Common myeloid progenitor, CD34-positive (primary cell): ENCODE measurements around the gene LEMD2.

Experiments used
- CTCF ChIA-PET: fragments of 350-600 bp; sonication (Branson Sonifier 250); formaldehyde crosslinking; loops from one replicate; lab custom pipeline; 2021; ENCODE audit warnings: antibody characterized with exemption; lab: Charles Lee
- POLR2A ChIA-PET: fragments of 350-600 bp; sonication (Branson Sonifier 250); formaldehyde crosslinking; loops from one replicate; lab custom pipeline; 2021; ENCODE audit warnings: antibody characterized with exemption; lab: Charles Lee
- DNase-seq, 3 donors: peaks; one replicate each; pipeline versions ENCODE4 v3.0.0 to v3.0.0-alpha.2; 2013
- H3K27ac ChIP-seq, 2 experiments: 1 replicate in 1 of 2; 2 replicates in 1 of 2; pipeline ENCODE4 v1.7.0; 2013; ENCODE audit warnings: inconsistent platforms in 2 of 2, low read length in 2 of 2, mild to moderate bottlenecking in 2 of 2, low read depth in 1 of 2, moderate library complexity in 1 of 2; ENCODE audit not compliant: severe bottlenecking in 2 of 2, insufficient read depth in 1 of 2, poor library complexity in 1 of 2
- H3K27me3 ChIP-seq, 5 experiments: replicated peaks in 2 of 5; 1 replicate in 3 of 5; 2 replicates in 2 of 5; pipeline versions ENCODE4 v1.6.1 to v1.7.0; 2013; ENCODE audit warnings: low read length in 4 of 5, mild to moderate bottlenecking in 2 of 5, moderate library complexity in 2 of 5, inconsistent platforms in 1 of 5; ENCODE audit not compliant: insufficient read depth in 5 of 5, control insufficient read depth in 4 of 5
- H3K36me3 ChIP-seq, 4 experiments: 1 replicate in 2 of 4; 2 replicates in 2 of 4; pipeline versions ENCODE4 v1.6.1 to v1.7.0; 2013; ENCODE audit warnings: low read length in 3 of 4, control low read depth in 1 of 4, mild to moderate bottlenecking in 1 of 4; ENCODE audit not compliant: control insufficient read depth in 4 of 4, insufficient read depth in 4 of 4
- H3K4me1 ChIP-seq, 4 experiments: 1 replicate in 3 of 4; 2 replicates in 1 of 4; pipeline versions ENCODE4 v1.6.1 to v1.7.1; 2013; ENCODE audit warnings: low read length in 3 of 4, mild to moderate bottlenecking in 3 of 4, control low read depth in 1 of 4, inconsistent platforms in 1 of 4, moderate library complexity in 1 of 4; ENCODE audit not compliant: control insufficient read depth in 4 of 4, insufficient read depth in 4 of 4; ENCODE audit errors: control extremely low read depth in 1 of 4
- H3K4me3 ChIP-seq, 7 experiments: 1 replicate in 4 of 7; 2 replicates in 3 of 7; pipeline versions ENCODE4 v1.5.1 to v1.7.0; 2013; ENCODE audit warnings: mild to moderate bottlenecking in 7 of 7, low read length in 6 of 7, moderate library complexity in 6 of 7, inconsistent platforms in 2 of 7, low read depth in 2 of 7, control low read depth in 1 of 7; ENCODE audit not compliant: insufficient read depth in 4 of 7, control insufficient read depth in 1 of 7; ENCODE audit errors: extremely low read depth in 1 of 7
- H3K9me3 ChIP-seq, 5 experiments: 1 replicate in 4 of 5; 2 replicates in 1 of 5; pipeline versions ENCODE4 v1.6.1 to v1.7.1; 2013; ENCODE audit warnings: low read length in 4 of 5, mild to moderate bottlenecking in 2 of 5, inconsistent platforms in 1 of 5, low read depth in 1 of 5, moderate library complexity in 1 of 5; ENCODE audit not compliant: control insufficient read depth in 4 of 5, insufficient read depth in 2 of 5; ENCODE audit errors: control extremely low read depth in 1 of 5
- WGBS: methylation state at CpG from one replicate; pipeline ENCODE4 v1.1.5; 2013; ENCODE audit not compliant: insufficient coverage; 5-methylcytosine and 5-hydroxymethylcytosine counted together

LEMD2 gene

GRCh38 chr6:33742092-33742491 lies 46.8 kb downstream of the LEMD2 start:
- CTCF ChIA-PET = interaction anchor here (1.2 to 6.1 kb wide), 5 partner anchors 11 to 41 kb away, joined by 3 to 44 read pairs (median 10); partner anchors contain the start of gene UQCC2
- H3K36me3 ChIP-seq = no peaks in the 10 kb centered on the region
- POLR2A ChIA-PET = no interaction called here

GRCh38 chr6:33740794-33741193 lies 48.1 kb downstream of the LEMD2 start:
- no peaks in the 10 kb centered on the region for H3K4me1 ChIP-seq
- H3K4me3 ChIP-seq = no peak overlapping the region
- 100% methylated on average over 2 of the region's 5 CpGs for WGBS
- H3K9me3 ChIP-seq = no peaks in the 10 kb centered on the region
- H3K27ac ChIP-seq = no peak overlapping the region
- POLR2A ChIA-PET = no interaction called here
- H3K27me3 ChIP-seq = peaks cover 0 to 20% (median 0%) of the 10 kb centered on the region in 5 experiments
- no peak for DNase-seq
- CTCF ChIA-PET = no interaction called here
- no peaks in the 10 kb centered on the region for H3K36me3 ChIP-seq

More at GRCh38 chr6:33742092-33742491, 46.8 kb downstream of the LEMD2 start:
- 87% methylated on average over 9 of the region's 9 CpGs for WGBS
- H3K4me1 ChIP-seq = peaks cover 0 to 5% (median 0%) of the 10 kb centered on the region in 4 experiments
- H3K9me3 ChIP-seq = no peaks in the 10 kb centered on the region
- no peak for DNase-seq
- no peak overlapping the region for H3K27ac ChIP-seq
- H3K4me3 ChIP-seq = no peak overlapping the region
- H3K27me3 ChIP-seq = peaks cover 0 to 20% (median 0%) of the 10 kb centered on the region in 5 experiments

- H3K27me3 ChIP-seq = peaks cover 0 to 20% (median 0%) of the 10 kb centered on the region in 5 experiments
- ChIA-PET POLR2A (no interaction called here), CTCF (no interaction called here)
- peaks cover 0 to 3% (median 0%) of the 10 kb centered on the region in 4 experiments for H3K4me1 ChIP-seq
- H3K36me3 ChIP-seq = no peaks in the 10 kb centered on the region
- no peak overlapping the region for H3K27ac ChIP-seq
- no peak overlapping the region for H3K4me3 ChIP-seq
- H3K9me3 ChIP-seq = no peaks in the 10 kb centered on the region
- DNase-seq = no peak
- WGBS = 94% methylated on average over 6 of the region's 6 CpGs
Observed at GRCh38 chr6:33740204-33740608, 48.7 kb downstream of the LEMD2 start.

GRCh38 chr6:33739571-33739970 lies 49.4 kb downstream of the LEMD2 start:
- Histone ChIP-seq H3K36me3 (no peaks in the 10 kb centered on the region), H3K27me3 (peaks cover 0 to 20% (median 0%) of the 10 kb centered on the region in 5 experiments), H3K4me3 (no peak overlapping the region), H3K9me3 (no peaks in the 10 kb centered on the region), H3K4me1 (peaks cover 0 to 6% (median 0%) of the 10 kb centered on the region in 4 experiments), H3K27ac (no peak overlapping the region)
- POLR2A ChIA-PET = interaction anchor here (0.6 kb wide), 1 partner anchor 71 kb away, joined by 3 read pairs; no protein-coding TSS in a partner anchor
- no peak for DNase-seq
- WGBS = 95% methylated on average over 5 of the region's 5 CpGs
- CTCF ChIA-PET = interaction anchor here (0.6 to 1.4 kb wide), 2 partner anchors 10 to 165 kb away, joined by 3 read pairs; no protein-coding TSS in a partner anchor

GRCh38 chr6:33738879-33739278 lies 50.1 kb downstream of the LEMD2 start:
- H3K27me3 ChIP-seq = peaks cover 0 to 18% (median 0%) of the 10 kb centered on the region in 5 experiments
- whole genome bisulfite sequencing = 98% methylated on average over 5 of the region's 5 CpGs
- no peak for DNase-seq
- peaks cover 0 to 6% (median 0%) of the 10 kb centered on the region in 4 experiments for H3K4me1 ChIP-seq
- no peak overlapping the region for H3K4me3 ChIP-seq
- no peaks in the 10 kb centered on the region for H3K36me3 ChIP-seq
- POLR2A ChIA-PET = interaction anchor here (0.6 kb wide), 1 partner anchor 70 kb away, joined by 3 read pairs; no protein-coding TSS in a partner anchor
- CTCF ChIA-PET = interaction anchor here (0.6 to 1.4 kb wide), 3 partner anchors 10 to 166 kb away, joined by 3 read pairs; no protein-coding TSS in a partner anchor
- no peak overlapping the region for H3K27ac ChIP-seq
- no peaks in the 10 kb centered on the region for H3K9me3 ChIP-seq

GRCh38 chr6:33738153-33738552 lies 50.8 kb downstream of the LEMD2 start:
- Histone ChIP-seq H3K9me3 (no peaks in the 10 kb centered on the region), H3K4me3 (no peak overlapping the region), H3K4me1 (peaks cover 0 to 6% (median 0%) of the 10 kb centered on the region in 4 experiments), H3K36me3 (no peaks in the 10 kb centered on the region), H3K27me3 (peaks cover 0 to 10% (median 0%) of the 10 kb centered on the region in 5 experiments), H3K27ac (no peak overlapping the region)
- CTCF ChIA-PET = interaction anchor here (0.8 to 1.4 kb wide), 6 partner anchors 10 to 286 kb away, joined by 3 to 4 read pairs (median 3); partner anchors contain the start of gene UQCC2
- no peak for DNase-seq
- WGBS = 90% methylated on average over 4 of the region's 9 CpGs
- POLR2A ChIA-PET = no interaction called here
